Hematopoietic multipotent progenitor cell treated with erythropoietin and hydrocortisone succinate and interleukin-3 and kit ligand, for 17 days (in vitro differentiated cells): ENCODE results near the gene FBXL19.
A peak's percentile ranks its signal among the peaks of the same experiment; 100 is the strongest.

ENCODE experiments used
- DNase-seq: peaks from one replicate; pipeline ENCODE4 v3.0.0-alpha.2; 2015; ENCODE audit warnings: low spot score

Gene FBXL19

DNA sequence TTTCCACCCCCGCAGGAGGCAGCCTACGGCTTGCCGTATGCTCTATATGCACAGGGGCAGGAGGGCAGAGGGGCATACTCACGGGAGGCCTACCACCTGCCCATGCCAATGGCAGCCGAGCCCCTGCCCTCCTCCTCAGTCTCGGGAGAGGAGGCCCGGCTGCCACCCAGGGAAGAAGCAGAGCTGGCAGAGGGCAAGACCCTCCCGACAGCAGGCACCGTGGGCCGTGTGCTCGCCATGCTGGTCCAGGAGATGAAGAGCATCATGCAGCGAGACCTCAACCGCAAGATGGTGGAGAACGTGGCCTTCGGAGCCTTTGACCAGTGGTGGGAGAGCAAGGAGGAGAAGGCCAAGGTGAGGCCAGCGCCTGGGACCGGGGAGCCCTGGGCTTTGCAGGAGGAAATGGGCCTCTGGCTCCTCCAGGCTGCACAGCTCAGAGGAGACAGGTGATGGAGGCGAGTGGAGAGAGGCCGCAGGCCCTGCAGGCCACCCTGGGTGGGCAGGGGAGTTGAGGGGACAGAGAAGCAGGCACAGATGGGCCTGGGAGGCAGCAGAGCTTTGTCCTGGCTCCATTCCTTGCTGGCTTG, 42.8 kb downstream of the FBXL19 start:
- DNase-seq = no peak

DNA sequence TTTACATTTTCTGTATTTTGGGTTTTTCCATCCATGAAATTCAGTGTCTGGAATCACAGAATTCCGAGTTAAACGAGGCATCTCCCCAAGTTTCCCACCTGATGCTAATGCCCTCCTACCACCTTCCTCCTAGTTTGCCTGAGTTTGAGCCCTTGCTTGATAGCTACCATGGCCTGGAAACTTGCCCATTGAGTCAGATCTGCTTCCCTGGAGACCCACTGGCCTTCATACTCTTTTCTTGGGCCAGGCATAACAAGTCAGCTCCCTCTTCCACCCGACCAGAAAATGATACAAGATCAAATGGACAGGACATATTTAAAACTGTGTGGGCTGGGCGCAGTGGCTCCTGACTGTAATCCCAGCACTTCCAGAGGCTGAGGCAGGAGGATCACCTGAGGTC, 44.4 kb downstream of the FBXL19 start:
- DNase-seq = no peak

- no peak for DNase-seq
Observed at GRCh38 chr16:30969246-30969842, 46.0 kb downstream of the FBXL19 start.

GRCh38 chr16:30971298-30971697, 47.9 kb downstream of the FBXL19 start:
- DNase-seq = no peak

DNA sequence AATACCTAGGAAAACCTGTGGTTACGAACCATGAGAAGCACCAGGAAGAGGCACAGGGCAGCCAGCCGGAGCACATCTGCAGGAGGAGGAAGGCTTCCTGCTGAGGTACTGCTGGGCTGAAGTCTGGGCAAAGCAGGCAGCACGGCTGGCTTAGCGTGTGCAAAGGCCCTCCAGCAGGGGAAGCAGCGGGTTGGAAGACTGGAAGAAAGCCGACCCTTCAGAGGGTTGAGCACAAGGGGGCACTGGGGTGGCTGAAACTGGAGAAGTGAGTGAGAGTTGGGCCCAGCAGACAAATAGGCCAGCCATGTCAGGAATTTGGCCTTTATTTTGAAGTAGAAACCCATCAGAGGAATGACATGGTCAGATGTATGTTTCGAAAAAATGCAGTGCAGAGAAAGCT, 49.5 kb downstream of the FBXL19 start:
- DNase-seq = no peak

DNA sequence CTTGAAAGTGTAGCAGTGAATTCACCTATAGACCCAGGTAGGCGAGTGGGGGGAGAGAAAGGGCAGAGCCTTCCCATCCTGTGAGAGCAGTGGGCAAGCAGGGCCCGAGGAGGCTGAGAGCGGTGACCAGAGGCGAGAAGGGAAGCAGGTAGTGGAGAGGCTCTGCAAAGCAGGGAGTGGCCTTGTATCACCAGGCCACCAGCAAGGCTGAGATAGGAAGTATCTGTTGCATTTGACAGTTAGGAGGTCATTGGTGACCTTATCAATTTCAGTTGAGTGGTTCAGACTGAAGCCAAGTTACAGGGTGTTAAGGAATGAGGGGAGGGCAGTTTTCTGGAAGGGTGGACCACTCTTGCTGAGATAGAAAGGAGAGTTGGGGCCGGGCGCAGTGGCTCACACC, 51.0 kb downstream of the FBXL19 start:
- peak; percentile 35 for DNase-seq

GRCh38 chr16:30976486-30976885, 53.1 kb downstream of the FBXL19 start:
- no peak for DNase-seq

- no peak for DNase-seq
Observed at GRCh38 chr16:30977502-30977901, 54.1 kb downstream of the FBXL19 start.

DNA sequence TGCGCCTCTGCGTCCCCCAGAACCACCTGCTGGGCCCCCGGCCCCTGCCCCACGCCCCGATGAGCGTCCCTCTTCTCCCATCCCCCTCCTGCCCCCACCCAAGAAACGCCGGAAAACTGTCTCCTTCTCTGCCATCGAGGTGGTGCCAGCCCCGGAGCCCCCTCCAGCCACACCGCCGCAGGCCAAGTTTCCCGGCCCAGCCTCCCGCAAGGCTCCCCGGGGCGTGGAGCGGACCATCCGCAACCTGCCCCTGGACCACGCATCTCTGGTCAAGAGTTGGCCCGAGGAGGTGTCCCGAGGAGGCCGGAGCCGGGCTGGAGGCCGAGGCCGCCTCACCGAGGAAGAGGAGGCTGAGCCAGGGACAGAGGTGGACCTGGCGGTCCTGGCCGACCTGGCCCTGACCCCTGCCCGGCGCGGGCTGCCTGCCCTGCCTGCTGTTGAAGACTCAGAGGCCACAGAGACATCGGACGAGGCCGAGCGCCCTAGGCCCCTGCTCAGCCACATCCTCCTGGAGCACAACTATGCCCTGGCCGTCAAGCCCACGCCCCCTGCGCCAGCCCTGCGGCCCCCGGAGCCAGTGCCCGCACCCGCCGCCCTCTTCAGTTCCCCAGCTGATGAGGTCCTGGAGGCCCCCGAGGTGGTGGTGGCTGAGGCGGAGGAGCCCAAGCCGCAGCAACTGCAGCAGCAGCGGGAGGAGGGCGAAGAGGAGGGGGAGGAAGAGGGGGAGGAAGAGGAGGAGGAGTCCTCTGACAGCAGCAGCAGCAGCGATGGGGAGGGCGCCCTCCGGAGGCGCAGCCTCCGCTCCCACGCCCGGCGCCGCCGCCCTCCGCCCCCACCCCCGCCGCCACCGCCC, 56.0 kb downstream of the FBXL19 start:
- no peak for DNase-seq

DNA sequence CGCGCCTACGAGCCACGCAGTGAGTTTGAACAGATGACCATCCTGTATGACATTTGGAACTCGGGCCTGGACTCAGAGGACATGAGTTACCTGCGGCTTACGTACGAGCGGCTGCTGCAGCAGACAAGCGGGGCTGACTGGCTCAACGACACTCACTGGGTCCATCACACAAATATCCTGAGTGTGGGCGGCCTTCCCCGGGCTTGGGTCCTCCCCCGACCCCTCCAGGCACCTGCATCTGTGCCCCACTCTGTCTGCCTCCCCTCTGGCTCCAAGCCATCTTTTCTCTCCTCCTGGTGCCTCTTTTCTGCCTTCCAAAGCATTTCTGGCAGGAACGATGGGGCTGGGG, 56.6 kb downstream of the FBXL19 start:
- no peak for DNase-seq

DNA sequence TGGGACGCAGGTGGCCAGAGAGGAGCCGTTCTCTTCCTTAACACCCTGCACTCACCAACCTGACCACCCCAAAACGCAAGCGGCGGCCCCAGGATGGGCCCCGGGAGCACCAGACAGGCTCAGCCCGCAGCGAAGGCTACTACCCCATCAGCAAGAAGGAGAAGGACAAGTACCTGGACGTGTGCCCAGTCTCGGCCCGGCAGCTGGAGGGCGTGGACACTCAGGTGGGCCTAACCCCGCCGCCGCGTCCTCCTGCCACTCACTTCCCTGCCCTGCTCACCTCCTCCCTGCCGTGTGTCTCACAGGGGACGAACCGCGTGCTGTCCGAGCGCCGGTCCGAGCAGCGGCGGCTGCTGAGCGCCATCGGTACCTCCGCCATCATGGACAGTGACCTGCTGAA, 57.1 kb downstream of the FBXL19 start:
- no peak for DNase-seq

GRCh38 chr16:30980959-30981358, 57.6 kb downstream of the FBXL19 start:
- no peak for DNase-seq

- DNase-seq = no peak
Observed at GRCh38 chr16:30982548-30983288, 59.3 kb downstream of the FBXL19 start.

DNA sequence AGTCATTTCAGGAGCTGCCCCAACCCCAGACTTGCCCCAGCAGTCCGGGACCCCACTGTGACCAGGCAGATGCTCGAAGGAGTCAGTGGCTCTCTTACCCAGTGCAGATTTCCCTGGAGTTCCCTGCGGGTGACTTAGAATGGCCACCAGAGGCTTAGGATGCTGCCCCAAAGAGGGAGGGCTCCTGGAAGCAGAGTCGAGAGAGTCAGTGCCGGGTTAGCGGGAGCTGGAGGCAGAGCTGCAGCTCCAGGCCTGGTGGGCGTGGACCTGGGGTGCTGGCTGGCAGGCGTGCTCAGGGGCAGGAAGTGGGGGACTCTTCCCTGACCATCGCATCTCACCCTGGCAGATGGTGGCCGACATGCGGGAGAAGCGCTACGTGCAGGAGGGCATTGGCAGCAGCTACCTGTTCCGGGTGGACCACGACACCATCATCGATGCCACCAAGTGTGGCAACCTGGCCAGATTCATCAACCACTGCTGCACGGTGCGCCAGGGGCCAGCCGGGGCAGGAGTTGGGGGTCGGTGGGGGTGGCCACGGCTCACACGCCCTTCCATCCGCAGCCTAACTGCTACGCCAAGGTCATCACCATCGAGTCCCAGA, 60.0 kb downstream of the FBXL19 start:
- DNase-seq = no peak

DNA sequence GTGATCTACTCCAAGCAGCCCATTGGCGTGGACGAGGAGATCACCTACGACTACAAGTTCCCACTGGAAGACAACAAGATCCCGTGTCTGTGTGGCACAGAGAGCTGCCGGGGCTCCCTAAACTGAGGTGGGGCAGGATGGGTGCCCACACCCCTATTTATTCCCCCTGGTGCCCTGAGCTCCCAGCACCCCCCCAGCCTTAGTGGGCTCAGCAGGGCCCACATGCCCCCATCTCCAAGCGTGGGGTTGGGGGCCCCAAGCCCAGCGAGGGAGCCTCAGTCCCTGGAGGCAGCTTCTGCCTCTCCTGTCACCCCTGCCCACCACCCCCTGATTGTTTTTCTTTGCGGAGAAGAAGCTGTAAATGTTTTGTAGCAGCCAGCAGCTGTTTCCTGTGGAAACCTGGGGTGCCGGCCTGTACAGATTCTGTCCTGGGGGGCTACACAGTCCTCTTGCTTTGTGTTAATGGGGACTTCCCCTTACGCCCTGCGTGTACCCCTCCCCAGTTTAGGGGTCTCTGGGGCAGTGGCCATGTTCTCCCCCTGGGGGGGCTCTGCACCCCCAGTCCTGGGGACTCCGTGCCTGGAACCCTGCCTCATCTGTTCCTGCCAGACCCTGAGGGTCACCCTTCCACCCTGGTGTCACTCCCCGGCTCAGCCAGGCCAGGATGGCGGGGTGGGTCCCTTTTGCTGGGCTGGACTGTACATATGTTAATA, 60.7 kb downstream of the FBXL19 start:
- DNase-seq = no peak

GRCh38 chr16:30984669-30985400, 61.5 kb downstream of the FBXL19 start, which contains the start of gene HSD3B7:
TSS of gene HSD3B7 (plus strand) at chr16:30985207. CDS start at chr16:30985659, 452 bp downstream.
- DNase-seq = peak; percentile 85

DNA sequence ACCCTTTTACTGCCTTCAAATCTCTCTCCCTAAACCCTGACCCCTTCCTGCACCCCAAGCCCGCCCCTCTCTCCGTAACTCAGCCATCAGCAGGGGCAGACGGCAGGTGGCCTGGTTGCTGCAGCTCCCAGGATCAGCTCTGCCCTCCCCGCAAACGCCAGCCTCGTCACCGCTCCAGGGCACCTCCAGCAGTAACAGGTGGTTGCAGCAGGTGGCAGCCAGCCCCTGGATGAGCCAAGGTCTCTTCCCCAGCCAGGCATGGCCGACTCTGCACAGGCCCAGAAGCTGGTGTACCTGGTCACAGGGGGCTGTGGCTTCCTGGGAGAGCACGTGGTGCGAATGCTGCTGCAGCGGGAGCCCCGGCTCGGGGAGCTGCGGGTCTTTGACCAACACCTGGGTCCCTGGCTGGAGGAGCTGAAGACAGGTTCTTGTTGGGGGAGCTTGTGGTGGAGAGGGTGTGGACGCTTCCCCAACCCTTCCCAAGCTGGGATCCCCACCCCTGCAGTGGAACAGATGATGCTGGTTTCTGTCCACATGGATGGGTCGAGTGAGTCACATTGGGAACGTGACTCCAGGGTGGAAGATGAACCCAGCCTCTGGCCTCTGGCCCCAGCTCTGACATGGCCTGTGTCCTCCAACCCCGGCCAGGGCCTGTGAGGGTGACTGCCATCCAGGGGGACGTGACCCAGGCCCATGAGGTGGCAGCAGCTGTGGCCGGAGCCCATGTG, 62.2 kb downstream of the FBXL19 start:
- DNase-seq = no peak

- DNase-seq = no peak
Observed at GRCh38 chr16:30986129-30986991, 63.0 kb downstream of the FBXL19 start.

GRCh38 chr16:30987581-30988190, 64.3 kb downstream of the FBXL19 start:
- no peak for DNase-seq
